Esophagus squamous epithelium (tissue), 4 donors: ENCODE measurements around the gene ADAM17.

Experiments
- CTCF ChIP-seq, 6 experiments: fragments of 450-650 bp in 4 of 6; fragments of 200-600 bp in 2 of 6; sonication (generic) in 2 of 6; IDR thresholded peaks; one replicate each; pipeline ENCODE4 v1.5.1; 2016 to 2019; ENCODE audit warnings: antibody characterized with exemption in 6 of 6, mild to moderate bottlenecking in 4 of 6, moderate library complexity in 4 of 6
- POLR2A ChIP-seq, 4 donors: fragments of 450-650 bp; IDR thresholded peaks; one replicate each; pipeline ENCODE4 v1.6.1; 2017; ENCODE audit warnings: antibody characterized with exemption in 4 of 4, mild to moderate bottlenecking in 4 of 4, moderate library complexity in 3 of 4

DNA sequence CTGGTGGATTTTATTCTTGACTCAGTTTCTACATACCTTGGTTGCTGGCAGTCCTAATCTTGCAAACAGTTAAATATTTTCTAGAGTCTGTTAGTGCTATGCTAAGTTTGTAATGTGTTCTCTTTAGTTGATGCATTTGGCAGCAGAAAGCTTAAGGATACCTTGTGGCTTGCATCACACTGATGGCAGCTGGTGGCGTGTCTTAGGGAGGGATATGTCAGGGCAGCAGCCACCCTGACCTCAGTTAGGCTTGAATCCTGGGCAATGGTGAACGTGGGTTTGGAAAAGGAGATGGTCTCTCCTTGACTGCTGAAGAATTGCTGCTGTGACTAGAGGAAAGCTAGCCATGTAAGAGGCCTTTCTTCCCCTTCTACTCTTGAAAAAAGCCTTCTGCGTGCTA lies 77.1 kb downstream of the ADAM17 start:
- TF ChIP-seq POLR2A (IDR thresholded peaks at IDR 0.05) = no peak
- no peak for TF ChIP-seq CTCF (IDR thresholded peaks at IDR 0.05)
